Neuron (in vitro differentiated cells): ENCODE results near the gene MIX23.

ENCODE experiments used
- H2AFZ ChIP-seq: one replicate; pipeline ENCODE4 v1.6.1; 2013; ENCODE audit warnings: low read depth, mild to moderate bottlenecking, inconsistent platforms, low read length, moderate library complexity
- H3K27me3 ChIP-seq: one replicate; pipeline ENCODE4 v1.6.1; 2013; ENCODE audit warnings: low read length; ENCODE audit not compliant: insufficient read depth
- H3K36me3 ChIP-seq: one replicate; pipeline ENCODE4 v1.6.1; 2013; ENCODE audit warnings: low read length; ENCODE audit not compliant: insufficient read depth
- H3K4me1 ChIP-seq: one replicate; pipeline ENCODE4 v1.6.1; 2013; ENCODE audit warnings: low read length; ENCODE audit not compliant: insufficient read depth
- H3K4me3 ChIP-seq: 2 replicates; pipeline ENCODE4 v1.5.1; 2013; ENCODE audit warnings: mild to moderate bottlenecking, low read length, moderate library complexity
- H3K9me3 ChIP-seq: one replicate; pipeline ENCODE4 v1.6.1; 2013; ENCODE audit warnings: low read length

Gene MIX23

DNA sequence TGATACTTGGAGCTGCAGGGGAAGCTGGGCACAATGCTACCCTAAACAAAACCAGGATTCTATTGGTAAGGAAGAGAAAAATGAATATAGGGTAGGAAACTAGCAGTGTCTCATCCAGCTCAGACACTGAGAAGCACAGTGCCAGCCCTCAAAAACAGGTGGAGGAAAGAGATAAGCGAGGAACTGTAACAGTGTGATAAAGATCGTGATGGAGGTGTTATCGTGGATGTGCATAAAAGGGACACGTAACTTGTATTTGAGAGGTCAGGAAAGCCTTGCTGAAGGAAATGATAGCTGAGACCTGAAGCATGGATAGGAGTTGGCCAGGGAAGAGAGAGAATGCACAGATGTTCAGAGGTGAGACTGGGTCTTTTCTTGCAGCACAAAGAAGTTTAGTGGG, 27.4 kb downstream of the MIX23 start:
- no peaks in the 10 kb centered on the region for H3K4me1 ChIP-seq
- no peak overlapping the region for H3K4me3 ChIP-seq
- H3K27me3 ChIP-seq, result no peaks in the 10 kb centered on the region
- H3K9me3 ChIP-seq, result no peaks in the 10 kb centered on the region
- H2AFZ ChIP-seq, result no peak overlapping the region
- H3K36me3 ChIP-seq, result peaks cover 6% of the 10 kb centered on the region

DNA sequence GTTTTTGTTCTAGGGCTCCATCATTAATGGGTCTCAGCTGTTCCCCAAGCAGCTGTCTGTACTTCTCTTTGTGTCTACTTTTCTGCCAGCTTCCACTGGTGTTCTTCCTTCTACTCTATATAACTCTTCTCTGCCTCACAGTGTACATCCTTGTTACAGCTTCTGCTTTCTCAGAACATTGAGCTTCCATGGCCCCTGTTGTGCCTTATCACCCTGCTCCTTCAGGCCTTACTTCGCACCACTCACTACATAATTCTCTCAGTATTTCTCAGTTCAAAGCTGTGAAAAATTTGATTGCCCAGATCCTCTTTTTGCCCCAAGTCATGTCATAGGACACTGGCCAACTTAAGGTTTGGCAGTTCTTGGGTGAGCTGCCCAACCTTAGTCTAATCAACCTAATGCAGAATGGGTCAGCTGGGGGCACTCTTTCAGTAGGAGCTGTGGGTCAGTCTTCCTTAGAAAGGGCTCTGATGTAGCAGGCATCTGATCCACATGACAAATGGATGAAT, 29.1 kb downstream of the MIX23 start:
- H3K4me3 ChIP-seq, result no peak overlapping the region

DNA sequence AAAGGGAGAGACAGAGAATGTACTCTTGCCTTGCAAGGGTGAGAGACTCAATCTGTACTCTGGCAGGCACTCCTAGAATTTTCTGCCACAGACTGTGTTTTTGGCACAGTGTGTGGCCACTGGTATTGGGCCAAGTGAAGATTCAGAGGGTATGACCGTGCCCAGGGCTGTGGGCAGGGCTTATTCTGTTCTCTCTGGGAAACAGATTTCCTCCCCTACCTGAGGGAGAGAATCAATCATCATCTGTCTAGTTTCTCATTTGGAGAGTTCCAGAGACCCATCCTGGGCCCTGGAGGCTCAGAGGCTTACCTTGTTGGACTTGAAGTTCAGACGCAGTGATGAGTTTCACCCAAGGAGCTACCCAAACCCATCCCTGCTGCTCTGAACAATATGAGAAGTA, 29.8 kb downstream of the MIX23 start:
- Histone ChIP-seq H3K9me3 (no peaks in the 10 kb centered on the region), H3K4me3 (no peak overlapping the region), H3K4me1 (no peaks in the 10 kb centered on the region), H3K27me3 (no peaks in the 10 kb centered on the region), H3K36me3 (no peaks in the 10 kb centered on the region), H2AFZ (no peak overlapping the region)

More for the DNA sequence above, 29.1 kb downstream of the MIX23 start:
- Histone ChIP-seq H3K27me3 (no peaks in the 10 kb centered on the region), H3K36me3 (peaks cover 3% of the 10 kb centered on the region), H3K4me1 (no peaks in the 10 kb centered on the region), H3K9me3 (no peaks in the 10 kb centered on the region), H2AFZ (no peak overlapping the region)

DNA sequence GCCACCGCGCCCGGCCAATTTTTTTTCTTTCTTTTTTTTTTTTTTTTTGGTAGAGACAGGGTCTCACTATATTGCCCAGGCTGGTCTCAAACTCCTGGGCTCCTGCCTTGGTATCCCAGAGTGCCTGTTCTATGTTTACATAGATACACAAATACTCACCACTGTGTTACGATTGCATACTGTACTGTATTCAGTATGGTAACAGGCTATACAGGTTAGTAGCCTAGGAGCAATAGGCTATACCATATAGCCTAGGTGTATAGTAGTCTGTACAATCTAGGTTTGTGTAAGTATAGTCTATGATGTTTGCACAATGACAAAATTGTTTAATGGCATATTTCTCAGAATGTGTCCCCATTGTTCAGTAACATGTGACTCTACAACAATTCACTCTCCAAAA, 31.4 kb downstream of the MIX23 start:
- Histone ChIP-seq H3K4me3 (no peak overlapping the region), H3K4me1 (no peaks in the 10 kb centered on the region), H2AFZ (no peak overlapping the region), H3K27me3 (no peaks in the 10 kb centered on the region), H3K9me3 (no peaks in the 10 kb centered on the region), H3K36me3 (no peaks in the 10 kb centered on the region)

DNA sequence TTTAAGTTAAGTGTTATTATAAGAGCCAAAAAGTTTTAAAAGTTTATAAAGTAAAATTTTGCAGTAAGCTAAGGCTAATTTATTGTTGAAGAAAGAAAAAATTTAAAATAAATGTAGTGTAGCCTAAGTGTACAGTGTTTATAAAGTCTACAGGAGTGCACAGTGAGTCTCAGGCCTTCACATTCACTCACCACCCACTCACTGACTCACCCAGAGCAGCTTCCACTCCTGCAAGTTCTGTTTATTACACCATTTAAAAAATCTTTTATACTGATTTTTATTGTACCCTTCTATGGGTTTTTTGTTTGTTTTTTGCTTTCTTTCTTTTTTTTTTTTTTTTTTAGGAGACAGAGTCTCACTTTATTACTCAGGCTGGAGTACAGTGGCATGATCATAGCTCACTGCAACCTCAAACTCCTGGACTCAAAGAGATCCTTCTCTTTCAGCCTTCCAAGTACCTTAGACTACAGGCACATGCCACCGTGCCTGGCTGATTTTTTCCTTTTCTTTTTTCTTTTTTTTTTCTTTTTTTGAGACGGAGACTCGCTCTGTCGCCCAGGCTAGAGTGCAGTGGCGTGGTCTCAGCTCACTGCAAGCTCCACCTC, 32.1 kb downstream of the MIX23 start:
- Histone ChIP-seq H3K36me3 (no peaks in the 10 kb centered on the region), H3K9me3 (no peaks in the 10 kb centered on the region), H3K4me3 (no peak overlapping the region), H3K4me1 (no peaks in the 10 kb centered on the region), H2AFZ (no peak overlapping the region), H3K27me3 (no peaks in the 10 kb centered on the region)

DNA sequence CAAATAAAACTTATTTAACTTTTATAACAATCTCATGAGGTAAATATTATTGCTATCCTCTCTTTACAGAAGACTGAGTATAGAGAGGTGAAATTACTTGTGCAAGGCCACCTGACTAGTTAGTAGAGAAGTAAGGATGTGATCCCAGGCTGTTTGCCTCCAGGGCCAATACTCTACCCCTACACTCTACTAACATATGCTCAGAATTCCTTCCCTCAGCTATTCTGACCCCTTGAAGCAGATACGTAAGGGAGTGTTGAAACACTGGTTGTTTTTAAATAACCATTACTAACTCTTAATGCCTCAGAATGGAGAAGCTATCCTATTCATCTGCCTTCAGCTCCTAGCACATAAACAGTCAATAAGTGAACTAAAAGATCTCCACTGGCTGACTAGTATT, 33.9 kb downstream of the MIX23 start:
- no peak overlapping the region for H3K4me3 ChIP-seq
- H2AFZ ChIP-seq, result no peak overlapping the region
- H3K4me1 ChIP-seq, result no peaks in the 10 kb centered on the region
- H3K9me3 ChIP-seq, result no peaks in the 10 kb centered on the region
- no peaks in the 10 kb centered on the region for H3K36me3 ChIP-seq
- H3K27me3 ChIP-seq, result no peaks in the 10 kb centered on the region

DNA sequence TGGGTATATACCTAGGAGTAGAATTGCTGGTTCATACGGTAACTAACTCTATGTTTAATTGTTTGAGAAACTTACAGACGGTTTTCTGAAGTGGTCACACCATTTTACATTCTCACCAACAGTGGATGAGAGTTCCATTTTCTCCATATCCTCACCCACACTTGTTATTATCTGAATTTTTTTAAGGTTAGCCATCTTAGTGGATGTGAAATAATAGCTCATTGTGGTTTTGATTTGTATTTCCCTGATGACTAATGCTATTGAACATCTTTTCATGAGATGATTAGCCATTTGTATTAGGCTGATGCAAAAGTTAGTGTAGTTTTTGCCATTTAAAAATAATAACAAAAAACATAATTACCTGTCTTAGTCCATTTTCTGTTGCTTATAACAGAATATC, 39.4 kb downstream of the MIX23 start:
- H3K4me3 ChIP-seq, result no peak overlapping the region
- no peaks in the 10 kb centered on the region for H3K9me3 ChIP-seq
- no peak overlapping the region for H2AFZ ChIP-seq
- H3K4me1 ChIP-seq, result no peaks in the 10 kb centered on the region
- no peaks in the 10 kb centered on the region for H3K36me3 ChIP-seq
- H3K27me3 ChIP-seq, result no peaks in the 10 kb centered on the region

DNA sequence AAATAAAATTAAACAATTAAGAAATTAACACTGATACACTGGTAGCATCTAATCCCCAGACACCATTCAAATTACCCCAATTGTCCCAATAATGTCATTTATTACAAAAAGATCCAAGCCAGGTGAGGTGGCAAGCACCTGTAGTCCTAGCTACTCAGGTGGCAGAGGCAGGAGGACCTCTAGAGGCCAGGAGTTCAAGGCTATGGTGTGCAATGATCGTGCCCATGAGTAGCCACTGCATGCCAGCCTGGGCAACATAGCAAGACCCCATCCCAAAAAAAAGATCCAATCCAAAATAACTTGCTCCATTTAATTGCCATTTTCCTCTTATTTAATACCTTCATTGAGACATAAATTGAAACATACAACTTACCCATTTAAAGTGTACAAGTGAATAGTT, 40.2 kb downstream of the MIX23 start:
- Histone ChIP-seq H3K36me3 (no peaks in the 10 kb centered on the region), H2AFZ (no peak overlapping the region), H3K9me3 (no peaks in the 10 kb centered on the region), H3K4me1 (no peaks in the 10 kb centered on the region), H3K4me3 (no peak overlapping the region), H3K27me3 (no peaks in the 10 kb centered on the region)

DNA sequence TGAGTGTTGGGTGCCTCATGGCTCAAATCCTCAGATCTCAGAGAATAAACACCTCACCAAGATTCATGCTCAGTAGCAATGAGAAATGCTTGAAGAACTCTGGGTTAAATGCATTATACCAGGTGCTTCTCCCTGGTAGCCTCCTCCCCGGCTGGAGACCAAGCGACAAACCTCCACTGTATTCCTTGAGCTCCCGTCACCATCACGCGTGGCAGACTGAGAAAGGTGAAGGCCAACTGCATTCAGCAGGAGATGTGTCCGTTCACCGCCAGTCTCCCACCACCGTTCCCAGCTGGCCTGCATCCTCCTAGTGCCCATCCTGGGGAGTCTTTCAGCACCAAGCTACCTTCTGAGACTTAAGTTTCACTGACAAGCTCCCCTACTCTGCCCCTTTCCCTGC, 50.5 kb downstream of the MIX23 start:
- Histone ChIP-seq H3K4me3 (no peak overlapping the region), H2AFZ (no peak overlapping the region), H3K9me3 (no peaks in the 10 kb centered on the region), H3K4me1 (no peaks in the 10 kb centered on the region), H3K36me3 (no peaks in the 10 kb centered on the region), H3K27me3 (peaks cover 5% of the 10 kb centered on the region)

DNA sequence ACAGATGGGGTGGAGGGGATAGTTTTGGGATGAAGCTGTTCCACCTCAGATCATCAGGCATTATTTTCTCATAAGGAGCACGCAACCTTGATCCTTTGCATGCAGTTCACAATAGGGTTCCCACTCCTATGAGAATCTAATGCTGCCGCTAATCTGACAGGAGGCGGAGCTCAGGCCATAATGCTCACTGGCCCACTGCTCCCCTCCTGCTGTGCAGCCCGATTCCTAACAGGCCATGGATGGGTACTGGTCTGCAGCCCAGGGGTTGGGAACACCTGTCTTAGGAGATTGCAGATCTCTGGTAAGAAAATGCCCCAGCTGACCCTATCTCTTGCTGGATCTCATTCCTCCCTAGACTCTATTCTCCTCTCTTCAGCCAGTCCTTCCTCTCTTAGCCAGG, 51.1 kb downstream of the MIX23 start:
- Histone ChIP-seq H3K27me3 (peaks cover 5% of the 10 kb centered on the region), H3K36me3 (no peaks in the 10 kb centered on the region), H3K4me1 (no peaks in the 10 kb centered on the region), H3K9me3 (no peaks in the 10 kb centered on the region), H3K4me3 (no peak overlapping the region), H2AFZ (no peak overlapping the region)

DNA sequence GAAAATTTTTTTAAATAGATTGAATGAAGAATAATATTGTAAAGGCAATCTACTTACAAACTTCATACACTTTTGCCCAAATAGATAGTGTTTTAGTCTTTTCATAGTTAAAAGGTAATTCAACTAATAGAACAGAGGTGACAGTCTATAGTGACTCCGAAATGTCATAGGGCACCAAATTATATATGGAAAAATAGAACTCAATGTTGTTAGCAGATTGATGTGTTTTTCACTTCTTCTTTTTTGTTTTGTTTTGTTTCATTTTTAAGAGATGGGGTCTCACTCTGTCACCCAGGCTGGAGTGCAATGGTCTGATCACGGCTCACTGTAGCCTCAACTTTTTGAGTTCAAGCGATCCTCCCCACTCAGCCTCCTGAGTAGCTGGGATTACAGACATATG, 57.3 kb downstream of the MIX23 start:
- no peak overlapping the region for H3K4me3 ChIP-seq
- no peaks in the 10 kb centered on the region for H3K4me1 ChIP-seq
- no peaks in the 10 kb centered on the region for H3K36me3 ChIP-seq
- H2AFZ ChIP-seq, result no peak overlapping the region
- H3K27me3 ChIP-seq, result no peaks in the 10 kb centered on the region
- H3K9me3 ChIP-seq, result no peaks in the 10 kb centered on the region

DNA sequence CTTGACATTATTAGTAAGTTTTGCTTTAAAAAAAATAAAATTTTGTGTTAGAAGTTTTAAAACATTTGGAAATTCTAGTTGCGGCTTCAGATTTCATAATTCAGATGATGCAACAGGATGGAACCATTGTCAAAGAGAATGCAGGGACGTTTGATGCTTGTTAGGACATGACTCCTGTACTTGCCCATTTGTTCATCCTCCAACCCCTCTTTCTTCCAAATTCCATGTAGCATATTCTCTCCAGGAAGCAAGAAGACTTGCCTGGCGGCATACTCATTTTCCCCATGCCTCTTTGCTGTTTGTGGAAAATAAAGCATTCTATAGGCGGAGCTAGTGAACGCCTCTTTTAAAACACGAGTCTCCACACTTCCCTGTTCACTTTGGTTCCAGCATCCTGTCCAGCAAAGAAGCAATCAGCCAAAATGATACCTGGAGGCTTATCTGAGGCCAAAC, 58.1 kb downstream of the MIX23 start, which contains the start of gene CSTA:
Gene CSTA, plus strand, starts transcription at position 378 of the 453 bp plus-strand sequence. Its CDS starts 45 bp downstream, at position 423.
- H3K9me3 ChIP-seq, result no peaks in the 10 kb centered on the region
- H3K27me3 ChIP-seq, result no peaks in the 10 kb centered on the region
- no peaks in the 10 kb centered on the region for H3K36me3 ChIP-seq
- no peaks in the 10 kb centered on the region for H3K4me1 ChIP-seq
- no peak within 1 kb of the TSS for H3K4me3 ChIP-seq
- peak within 1 kb of the TSS; percentile 5 for H2AFZ ChIP-seq

DNA sequence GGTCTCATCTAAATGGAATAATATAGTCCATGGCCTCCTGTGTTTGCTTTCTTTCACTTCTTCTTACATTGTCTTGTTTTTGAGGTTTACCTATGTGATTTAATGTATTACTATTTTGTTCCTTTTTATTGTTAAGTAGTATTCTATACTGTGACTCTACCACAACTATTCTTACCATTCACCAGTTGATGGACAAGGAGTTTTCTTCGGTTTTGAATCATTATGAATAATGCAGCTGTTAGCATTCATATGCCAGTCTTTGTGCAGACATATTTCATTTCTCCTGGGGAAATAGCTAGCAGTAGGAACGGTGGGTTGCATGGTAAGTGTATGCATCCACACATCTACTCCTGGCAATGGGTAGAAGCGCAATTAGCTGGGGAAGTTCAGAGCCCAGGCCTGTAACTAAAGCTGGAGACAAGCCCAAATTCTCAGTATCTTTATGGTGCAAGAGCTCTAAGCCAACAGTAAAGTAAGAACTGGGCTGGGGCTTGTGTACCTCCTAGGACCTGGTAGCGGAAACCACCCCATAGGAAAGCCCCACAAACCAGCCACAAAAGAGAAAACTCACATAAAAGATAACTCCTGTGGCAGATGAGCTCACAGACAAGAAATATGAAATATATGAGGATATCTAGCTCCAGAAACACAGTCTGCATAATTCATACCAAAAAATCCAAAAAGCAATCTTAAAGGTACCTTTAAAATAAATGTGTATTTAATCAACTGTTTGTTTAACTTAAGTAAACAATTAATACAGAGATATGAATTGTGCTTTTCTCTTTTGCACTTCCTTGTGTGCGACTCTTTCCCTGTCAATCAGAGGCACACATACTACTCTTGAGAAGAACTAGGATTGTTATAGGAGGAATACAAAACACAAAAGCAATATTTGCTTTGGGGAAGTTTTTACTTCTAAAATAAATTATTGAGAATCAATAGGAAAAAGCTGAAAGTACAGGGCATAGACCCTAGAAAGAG, 60.6 kb downstream of the MIX23 start:
- Histone ChIP-seq H3K9me3 (no peaks in the 10 kb centered on the region), H3K27me3 (no peaks in the 10 kb centered on the region), H3K4me3 (no peak overlapping the region), H2AFZ (no peak overlapping the region), H3K36me3 (no peaks in the 10 kb centered on the region), H3K4me1 (no peaks in the 10 kb centered on the region)
